ENCODE measurements around the gene PRLH.

The PRLH gene

GRCh38 chr2:237602409-237602808 lies 36.0 kb downstream of the PRLH start (continued):
- no peak for TF ChIP-seq WT1 (tag by site-specific recombination; IDR thresholded peaks at IDR 0.05)
- TF ChIP-seq PRDM1 (tag by site-specific recombination; IDR thresholded peaks at IDR 0.05), result no peak
- no peak for TF ChIP-seq ZNF174 (tag by site-specific recombination; IDR thresholded peaks at IDR 0.05)

DNA sequence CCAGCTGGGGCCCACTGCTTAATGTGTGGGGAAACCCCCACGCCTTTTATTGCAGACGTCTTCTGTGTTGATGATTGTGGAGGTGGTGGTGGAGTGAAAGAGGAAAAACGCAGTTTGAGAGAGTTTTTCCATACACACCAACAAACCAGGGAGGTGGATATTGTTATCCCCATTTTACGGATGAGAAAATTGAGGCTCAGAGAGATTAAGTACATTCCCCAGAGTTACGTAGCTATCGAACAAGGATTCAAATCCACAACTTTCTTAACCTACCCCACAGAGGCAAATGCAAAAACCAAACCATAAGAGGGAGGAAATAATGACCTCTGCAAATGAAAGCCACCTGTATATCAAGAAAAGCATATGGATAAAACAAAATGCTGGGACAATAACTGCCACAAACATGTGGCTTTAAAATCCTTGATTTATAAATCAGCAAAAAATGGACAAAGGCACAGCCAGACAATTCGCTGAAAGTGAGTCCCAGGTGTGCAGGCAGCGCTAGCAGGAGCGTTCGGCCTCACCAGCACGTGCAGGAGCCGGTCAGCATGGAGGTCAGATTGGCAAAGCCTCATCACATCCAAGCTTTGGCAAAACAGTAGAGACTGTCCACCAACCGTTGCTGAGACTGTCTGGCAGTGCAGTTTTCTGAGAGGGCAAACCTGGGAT lies 36.8 kb downstream of the PRLH start:
- TF ChIP-seq ZNF335 (tag by site-specific recombination; conservative IDR thresholded peaks at IDR 0.05), result no peak
- ChIA-PET CTCF (interaction anchor here (0.6 to 1.1 kb wide), 3 partner anchors 11 to 172 kb away, joined by 3 to 4 read pairs (median 3); no protein-coding TSS in a partner anchor), POLR2A (no interaction called here)
- no peaks in the 10 kb centered on the region for H3K9me3 ChIP-seq (ENCODE audit: control insufficient read depth, insufficient read depth, low read depth, low read length)
- no peak overlapping the region for H3K27ac ChIP-seq (ENCODE audit: extremely low read depth, low read depth, low read length)
- no peaks in the 10 kb centered on the region for H3K36me3 ChIP-seq (ENCODE audit: control insufficient read depth in 2 of 2, insufficient read depth in 1 of 2, low read length in 2 of 2)
- no peaks in the 10 kb centered on the region for H3K4me1 ChIP-seq (ENCODE audit: control insufficient read depth, insufficient read depth, low read length)
- no peak overlapping the region for H3K4me3 ChIP-seq (ENCODE audit: low read depth, low read length)

GRCh38 chr2:237603718-237604362 lies 37.5 kb downstream of the PRLH start:
- CTCF ChIA-PET, result interaction anchor here (0.9 to 1.8 kb wide), 2 partner anchors 31 to 187 kb away, joined by 3 to 5 read pairs; no protein-coding TSS in a partner anchor
- no peaks in the 10 kb centered on the region for H3K36me3 ChIP-seq (ENCODE audit: control insufficient read depth in 2 of 2, insufficient read depth in 1 of 2, low read length in 2 of 2)
- POLR2A ChIA-PET, result no interaction called here
- TF ChIP-seq KLF1 (tag by site-specific recombination; IDR thresholded peaks at IDR 0.05), result no peak
- no peak for TF ChIP-seq ZNF114 (tag by site-specific recombination; IDR thresholded peaks at IDR 0.05)
- no peak overlapping the region for H3K27ac ChIP-seq (ENCODE audit: extremely low read depth, low read depth, low read length)
- no peak overlapping the region for H3K4me3 ChIP-seq (ENCODE audit: low read depth, low read length)
- no peaks in the 10 kb centered on the region for H3K4me1 ChIP-seq (ENCODE audit: control insufficient read depth, insufficient read depth, low read length)
- H3K9me3 ChIP-seq (ENCODE audit: control insufficient read depth, insufficient read depth, low read depth, low read length), result no peaks in the 10 kb centered on the region

- no peak overlapping the region for H3K27ac ChIP-seq (ENCODE audit: extremely low read depth, low read depth, low read length)
- CTCF ChIA-PET, result interaction anchor here (0.5 to 1.8 kb wide), 3 partner anchors 32 to 186 kb away, joined by 3 to 5 read pairs (median 3); no protein-coding TSS in a partner anchor
- TF ChIP-seq ZBTB6 (tag by site-specific recombination; IDR thresholded peaks at IDR 0.05), result no peak
- no peak for TF ChIP-seq ZNF785 (tag by site-specific recombination; IDR thresholded peaks at IDR 0.05)
- TF ChIP-seq ZNF501 (tag by site-specific recombination; IDR thresholded peaks at IDR 0.05), result no peak
- TF ChIP-seq ZNF112 (tag by site-specific recombination; IDR thresholded peaks at IDR 0.05), result no peak
- TF ChIP-seq ZNF280D (tag by site-specific recombination; IDR thresholded peaks at IDR 0.05), result no peak
- no peak for TF ChIP-seq ZNF768 (tag by site-specific recombination; IDR thresholded peaks at IDR 0.05)
- TF ChIP-seq KLF7 (tag by site-specific recombination; IDR thresholded peaks at IDR 0.05; ENCODE audit: borderline replicate concordance), result no peak
- TF ChIP-seq, protein P1, sequence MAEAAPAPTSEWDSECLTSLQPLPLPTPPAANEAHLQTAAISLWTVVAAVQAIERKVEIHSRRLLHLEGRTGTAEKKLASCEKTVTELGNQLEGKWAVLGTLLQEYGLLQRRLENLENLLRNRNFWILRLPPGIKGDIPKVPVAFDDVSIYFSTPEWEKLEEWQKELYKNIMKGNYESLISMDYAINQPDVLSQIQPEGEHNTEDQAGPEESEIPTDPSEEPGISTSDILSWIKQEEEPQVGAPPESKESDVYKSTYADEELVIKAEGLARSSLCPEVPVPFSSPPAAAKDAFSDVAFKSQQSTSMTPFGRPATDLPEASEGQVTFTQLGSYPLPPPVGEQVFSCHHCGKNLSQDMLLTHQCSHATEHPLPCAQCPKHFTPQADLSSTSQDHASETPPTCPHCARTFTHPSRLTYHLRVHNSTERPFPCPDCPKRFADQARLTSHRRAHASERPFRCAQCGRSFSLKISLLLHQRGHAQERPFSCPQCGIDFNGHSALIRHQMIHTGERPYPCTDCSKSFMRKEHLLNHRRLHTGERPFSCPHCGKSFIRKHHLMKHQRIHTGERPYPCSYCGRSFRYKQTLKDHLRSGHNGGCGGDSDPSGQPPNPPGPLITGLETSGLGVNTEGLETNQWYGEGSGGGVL (tag by site-specific recombination; IDR thresholded peaks at IDR 0.05), result no peak
- no peak for TF ChIP-seq MZF1 (tag by site-specific recombination; IDR thresholded peaks at IDR 0.05; ENCODE audit: borderline replicate concordance)
- no peak for TF ChIP-seq ZNF585B (tag by site-specific recombination; IDR thresholded peaks at IDR 0.05)
- TF ChIP-seq ZNF777 (tag by site-specific recombination; IDR thresholded peaks at IDR 0.05; ENCODE audit: borderline replicate concordance), result no peak
- no peak for TF ChIP-seq ZFP3 (tag by site-specific recombination; IDR thresholded peaks at IDR 0.05; ENCODE audit: low read depth)
- TF ChIP-seq ZNF202 (tag by site-specific recombination; IDR thresholded peaks at IDR 0.05; ENCODE audit: borderline replicate concordance), result no peak
- no peak for TF ChIP-seq FEZF1 (tag by site-specific recombination; IDR thresholded peaks at IDR 0.05)
- TF ChIP-seq ZNF121 (tag by site-specific recombination; IDR thresholded peaks at IDR 0.05), result no peak
- H3K4me3 ChIP-seq (ENCODE audit: low read depth, low read length), result no peak overlapping the region
- no peaks in the 10 kb centered on the region for H3K36me3 ChIP-seq (ENCODE audit: control insufficient read depth in 2 of 2, insufficient read depth in 1 of 2, low read length in 2 of 2)
- no peaks in the 10 kb centered on the region for H3K9me3 ChIP-seq (ENCODE audit: control insufficient read depth, insufficient read depth, low read depth, low read length)
- POLR2A ChIA-PET, result no interaction called here
- H3K4me1 ChIP-seq (ENCODE audit: control insufficient read depth, insufficient read depth, low read length), result no peaks in the 10 kb centered on the region
Measured at GRCh38 chr2:237604391-237604790, 38.0 kb downstream of the PRLH start.

All from HEK293 (cell line).